Measurements from ENCODE around the gene LRRC8A. TPM values are rescaled to one million over a fixed set of nuclear protein-coding genes. Genes with fewer than 3 reads are reported as not detected.

Gene LRRC8A
- 39.2 to 44.4 TPM (median 44.0 TPM) in 5 replicates for total RNA-seq (2022; extraction: Qiagen RNA extraction; ENCODE audit: low read depth)

GRCh38 chr9:128881884-128882676 is at the start of gene LRRC8A, which contains the start of gene KYAT1:
TSS of gene LRRC8A (plus strand) at chr9:128882133. CDS start at chr9:128907165, 25,032 bp downstream.
TSS of gene KYAT1 (minus strand) at chr9:128881950. CDS start at chr9:128845405, 36,545 bp downstream.

GRCh38 chr9:128920381-128921058 is 38.6 kb downstream of the LRRC8A start, which contains the start of gene PHYHD1:
TSS of gene PHYHD1 (plus strand) at chr9:128920982. CDS start at chr9:128922324, 1,342 bp downstream.

GRCh38 chr9:128947527-128948301 is 65.8 kb downstream of the LRRC8A start, which contains the start of the genes DOLK and NUP188:
TSS of gene DOLK (minus strand) at chr9:128947603. CDS start at chr9:128947303, 300 bp downstream.
TSS of gene NUP188 (plus strand) at chr9:128947699. CDS start at chr9:128947720, 21 bp downstream.

Other genes starting within 250 kb of the LRRC8A start
- 94.8 to 144 TPM (median 126 TPM) in 5 replicates for gene DYNC2I2, start 225.3 kb upstream of the LRRC8A start, total RNA-seq (2022; extraction: Qiagen RNA extraction; ENCODE audit: low read depth)
- 434 to 477 TPM (median 439 TPM) in 5 replicates for gene SET, start 192.9 kb upstream of the LRRC8A start, total RNA-seq (2022; extraction: Qiagen RNA extraction; ENCODE audit: low read depth)
- gene PKN3, start 179.6 kb upstream of the LRRC8A start, total RNA-seq (2022; extraction: Qiagen RNA extraction; ENCODE audit: low read depth): 13.6 to 18.9 TPM (median 15.3 TPM) in 5 replicates
- 66.4 to 91.1 TPM (median 77.5 TPM) in 5 replicates for gene ZDHHC12, start 158.0 kb upstream of the LRRC8A start, total RNA-seq (2022; extraction: Qiagen RNA extraction; ENCODE audit: low read depth)
- gene ZER1, start 110.2 kb upstream of the LRRC8A start, total RNA-seq (2022; extraction: Qiagen RNA extraction; ENCODE audit: low read depth): 13.2 to 17.7 TPM (median 15.3 TPM) in 5 replicates
- gene TBC1D13, start 94.9 kb upstream of the LRRC8A start, total RNA-seq (2022; extraction: Qiagen RNA extraction; ENCODE audit: low read depth): 19.1 to 22.6 TPM (median 21.2 TPM) in 5 replicates
- 13.9 to 28.9 TPM (median 26.9 TPM) in 5 replicates for gene ENDOG, start 63.6 kb upstream of the LRRC8A start, total RNA-seq (2022; extraction: Qiagen RNA extraction; ENCODE audit: low read depth)
- 18.9 to 46.7 TPM (median 43.2 TPM) in 5 replicates for gene SPOUT1, start 52.3 kb upstream of the LRRC8A start, total RNA-seq (2022; extraction: Qiagen RNA extraction; ENCODE audit: low read depth)
- gene KYAT1, start 183 bp upstream of the LRRC8A start, total RNA-seq (2022; extraction: Qiagen RNA extraction; ENCODE audit: low read depth): 7.5 to 10.3 TPM (median 8.9 TPM) in 5 replicates
- 0.17 TPM in 1 of 5 replicates, not detected in the others for gene PHYHD1, start 38.8 kb downstream of the LRRC8A start, total RNA-seq (2022; extraction: Qiagen RNA extraction; ENCODE audit: low read depth)
- 31.6 to 38.3 TPM (median 34.6 TPM) in 5 replicates for gene DOLK, start 65.5 kb downstream of the LRRC8A start, total RNA-seq (2022; extraction: Qiagen RNA extraction; ENCODE audit: low read depth)
- gene NUP188, start 65.6 kb downstream of the LRRC8A start, total RNA-seq (2022; extraction: Qiagen RNA extraction; ENCODE audit: low read depth): 35.1 to 46.4 TPM (median 41.6 TPM) in 5 replicates
- gene SH3GLB2, start 146.2 kb downstream of the LRRC8A start, total RNA-seq (2022; extraction: Qiagen RNA extraction; ENCODE audit: low read depth): 36.9 to 52.6 TPM (median 49.2 TPM) in 5 replicates
- 11.6 to 14.8 TPM (median 13.9 TPM) in 5 replicates for gene MIGA2, start 154.5 kb downstream of the LRRC8A start, total RNA-seq (2022; extraction: Qiagen RNA extraction; ENCODE audit: low read depth)
- gene DOLPP1, start 199.0 kb downstream of the LRRC8A start, total RNA-seq (2022; extraction: Qiagen RNA extraction; ENCODE audit: low read depth): 17.6 to 23.6 TPM (median 22.1 TPM) in 5 replicates
- gene CRAT, start 228.7 kb downstream of the LRRC8A start, total RNA-seq (2022; extraction: Qiagen RNA extraction; ENCODE audit: low read depth): 25.2 to 31.8 TPM (median 27.8 TPM) in 5 replicates
- 118 to 139 TPM (median 136 TPM) in 5 replicates for gene PTPA, start 229.3 kb downstream of the LRRC8A start, total RNA-seq (2022; extraction: Qiagen RNA extraction; ENCODE audit: low read depth)